ENCODE data around the gene JARID2.

JARID2 gene

GRCh38 chr6:15392182-15392581, 146.3 kb downstream of the JARID2 start (continued):
- TF ChIP-seq ZNF398 (tag by site-specific recombination; IDR thresholded peaks at IDR 0.05) (no peak), ZNF510 (tag by site-specific recombination; IDR thresholded peaks at IDR 0.05; ENCODE audit: insufficient replicate concordance) (no peak), SP2 (tag by site-specific recombination; IDR thresholded peaks at IDR 0.05) (no peak), ZNF548 (tag by site-specific recombination; IDR thresholded peaks at IDR 0.05) (no peak), ZNF202 (tag by site-specific recombination; IDR thresholded peaks at IDR 0.05; ENCODE audit: borderline replicate concordance) (no peak), ZNF626 (tag by site-specific recombination; IDR thresholded peaks at IDR 0.05) (no peak), GLIS1 (tag by site-specific recombination; IDR thresholded peaks at IDR 0.05) (no peak), ZBTB7A (tag by site-specific recombination; IDR thresholded peaks at IDR 0.05; ENCODE audit: low read depth) (no peak)
- TF ChIP-seq, protein P1, sequence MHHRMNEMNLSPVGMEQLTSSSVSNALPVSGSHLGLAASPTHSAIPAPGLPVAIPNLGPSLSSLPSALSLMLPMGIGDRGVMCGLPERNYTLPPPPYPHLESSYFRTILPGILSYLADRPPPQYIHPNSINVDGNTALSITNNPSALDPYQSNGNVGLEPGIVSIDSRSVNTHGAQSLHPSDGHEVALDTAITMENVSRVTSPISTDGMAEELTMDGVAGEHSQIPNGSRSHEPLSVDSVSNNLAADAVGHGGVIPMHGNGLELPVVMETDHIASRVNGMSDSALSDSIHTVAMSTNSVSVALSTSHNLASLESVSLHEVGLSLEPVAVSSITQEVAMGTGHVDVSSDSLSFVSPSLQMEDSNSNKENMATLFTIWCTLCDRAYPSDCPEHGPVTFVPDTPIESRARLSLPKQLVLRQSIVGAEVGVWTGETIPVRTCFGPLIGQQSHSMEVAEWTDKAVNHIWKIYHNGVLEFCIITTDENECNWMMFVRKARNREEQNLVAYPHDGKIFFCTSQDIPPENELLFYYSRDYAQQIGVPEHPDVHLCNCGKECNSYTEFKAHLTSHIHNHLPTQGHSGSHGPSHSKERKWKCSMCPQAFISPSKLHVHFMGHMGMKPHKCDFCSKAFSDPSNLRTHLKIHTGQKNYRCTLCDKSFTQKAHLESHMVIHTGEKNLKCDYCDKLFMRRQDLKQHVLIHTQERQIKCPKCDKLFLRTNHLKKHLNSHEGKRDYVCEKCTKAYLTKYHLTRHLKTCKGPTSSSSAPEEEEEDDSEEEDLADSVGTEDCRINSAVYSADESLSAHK (tag by site-specific recombination; IDR thresholded peaks at IDR 0.05), result no peak

GRCh38 chr6:15393605-15394004, 147.7 kb downstream of the JARID2 start:
- H3K9me3 ChIP-seq (ENCODE audit: control insufficient read depth, insufficient read depth, low read depth, low read length), result no peaks in the 10 kb centered on the region
- TF ChIP-seq BCL11B (tag by site-specific recombination; IDR thresholded peaks at IDR 0.05; ENCODE audit: low read depth) (no peak), ZNF366 (tag by site-specific recombination; conservative IDR thresholded peaks at IDR 0.05) (no peak), TCF7L2 (IDR thresholded peaks at IDR 0.05; ENCODE audit: borderline replicate concordance, low read depth, low read length) (no peak), GLI2 (tag by site-specific recombination; IDR thresholded peaks at IDR 0.05; ENCODE audit: borderline replicate concordance, low read depth) (no peak), ZIC2 (tag by site-specific recombination; IDR thresholded peaks at IDR 0.05) (no peak), ZNF202 (tag by site-specific recombination; IDR thresholded peaks at IDR 0.05; ENCODE audit: borderline replicate concordance) (no peak), ZNF629 (tag by site-specific recombination; IDR thresholded peaks at IDR 0.05) (no peak), ZNF561 (tag by site-specific recombination; IDR thresholded peaks at IDR 0.05; ENCODE audit: borderline replicate concordance) (no peak), ZSCAN30 (tag by site-specific recombination; IDR thresholded peaks at IDR 0.05) (no peak), ZBTB21 (tag by site-specific recombination; IDR thresholded peaks at IDR 0.05) (no peak), ZNF510 (tag by site-specific recombination; IDR thresholded peaks at IDR 0.05; ENCODE audit: insufficient replicate concordance) (no peak), KLF10 (tag by site-specific recombination; IDR thresholded peaks at IDR 0.05) (no peak)
- TF ChIP-seq, protein P2, sequence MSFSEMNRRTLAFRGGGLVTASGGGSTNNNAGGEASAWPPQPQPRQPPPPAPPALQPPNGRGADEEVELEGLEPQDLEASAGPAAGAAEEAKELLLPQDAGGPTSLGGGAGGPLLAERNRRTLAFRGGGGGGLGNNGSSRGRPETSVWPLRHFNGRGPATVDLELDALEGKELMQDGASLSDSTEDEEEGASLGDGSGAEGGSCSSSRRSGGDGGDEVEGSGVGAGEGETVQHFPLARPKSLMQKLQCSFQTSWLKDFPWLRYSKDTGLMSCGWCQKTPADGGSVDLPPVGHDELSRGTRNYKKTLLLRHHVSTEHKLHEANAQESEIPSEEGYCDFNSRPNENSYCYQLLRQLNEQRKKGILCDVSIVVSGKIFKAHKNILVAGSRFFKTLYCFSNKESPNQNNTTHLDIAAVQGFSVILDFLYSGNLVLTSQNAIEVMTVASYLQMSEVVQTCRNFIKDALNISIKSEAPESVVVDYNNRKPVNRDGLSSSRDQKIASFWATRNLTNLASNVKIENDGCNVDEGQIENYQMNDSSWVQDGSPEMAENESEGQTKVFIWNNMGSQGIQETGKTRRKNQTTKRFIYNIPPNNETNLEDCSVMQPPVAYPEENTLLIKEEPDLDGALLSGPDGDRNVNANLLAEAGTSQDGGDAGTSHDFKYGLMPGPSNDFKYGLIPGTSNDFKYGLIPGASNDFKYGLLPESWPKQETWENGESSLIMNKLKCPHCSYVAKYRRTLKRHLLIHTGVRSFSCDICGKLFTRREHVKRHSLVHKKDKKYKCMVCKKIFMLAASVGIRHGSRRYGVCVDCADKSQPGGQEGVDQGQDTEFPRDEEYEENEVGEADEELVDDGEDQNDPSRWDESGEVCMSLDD (tag by site-specific recombination; IDR thresholded peaks at IDR 0.05), result no peak
- no peak overlapping the region for H3K4me3 ChIP-seq (ENCODE audit: low read depth, low read length)
- no peaks in the 10 kb centered on the region for H3K36me3 ChIP-seq (ENCODE audit: control insufficient read depth in 2 of 2, insufficient read depth in 1 of 2, low read length in 2 of 2)
- peaks cover 9% of the 10 kb centered on the region; the same call in 1 of the 2 replicates for H3K4me1 ChIP-seq (ENCODE audit: control insufficient read depth, insufficient read depth, low read length)
- CTCF ChIA-PET, result interaction anchor here (1.1 to 1.4 kb wide), 2 partner anchors 16 to 229 kb away, joined by 3 to 7 read pairs; no protein-coding TSS in a partner anchor
- no peak overlapping the region for H3K27ac ChIP-seq (ENCODE audit: extremely low read depth, low read depth, low read length)
- POLR2A ChIA-PET, result no interaction called here
